HG03039 (cell line): Measurements from ENCODE around the gene GRID2IP.

ENCODE experiments used
- ATAC-seq: cut with Tn5 transposase; IDR thresholded peaks from one replicate; pipeline ENCODE4 v1.9.1; 2021; ENCODE audit warnings: mild to moderate bottlenecking, moderate library complexity; ENCODE audit not compliant: unreplicated experiment

GRID2IP gene

DNA sequence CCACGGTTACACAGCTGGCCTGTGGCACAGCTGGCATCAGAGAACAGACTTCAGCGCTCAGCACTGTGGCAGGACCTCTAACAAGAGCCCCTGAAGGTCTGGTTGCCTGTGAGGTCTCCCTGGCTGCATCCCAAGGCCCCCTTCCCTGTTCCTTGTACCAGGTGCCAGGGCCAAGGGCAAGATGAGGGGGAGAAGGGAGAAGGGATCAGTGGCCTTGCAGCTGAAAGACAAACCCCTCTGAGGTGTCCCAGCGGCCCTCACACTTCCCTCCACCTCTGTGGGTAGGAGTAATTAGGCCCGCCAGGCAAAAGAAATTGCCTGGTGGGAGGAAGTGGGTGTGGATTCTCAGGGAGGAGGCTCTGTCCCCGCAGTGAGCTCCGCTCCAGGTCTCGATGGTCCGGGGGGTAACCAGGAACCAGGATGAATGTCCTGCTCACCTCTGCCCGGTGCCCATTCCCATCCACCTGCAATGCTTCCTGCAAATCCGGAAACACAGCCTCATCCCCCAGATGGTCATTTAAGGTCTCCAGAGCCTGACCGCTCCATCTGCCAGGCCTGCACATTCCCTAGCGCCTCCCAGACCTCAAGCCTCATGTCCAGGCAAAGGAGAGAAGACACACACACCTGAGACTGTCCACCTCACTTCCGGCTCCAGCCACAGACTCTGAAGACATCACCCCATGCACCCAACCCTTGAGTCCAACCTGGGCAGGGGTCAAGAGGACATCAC, 22.7 kb downstream of the GRID2IP start:
- no peak for ATAC-seq

DNA sequence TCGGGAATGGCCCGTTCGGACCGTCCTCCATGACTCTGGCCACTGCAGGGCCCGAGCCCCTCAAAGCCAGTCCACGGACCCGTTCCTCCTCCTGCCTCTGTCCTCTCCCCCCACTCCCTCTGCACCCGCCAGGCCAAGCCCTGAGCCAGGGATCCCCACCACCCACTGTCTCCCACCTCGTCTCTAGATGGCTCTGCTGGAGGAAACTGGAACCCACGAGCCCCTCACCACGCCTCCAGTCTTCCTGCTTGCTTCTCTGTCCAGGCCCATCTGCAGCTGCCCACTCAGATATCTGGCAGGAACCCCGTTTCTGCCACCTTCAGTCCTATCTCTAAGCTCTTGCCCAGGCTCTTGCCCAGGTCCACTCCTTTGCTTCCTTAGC, 24.3 kb downstream of the GRID2IP start:
- no peak for ATAC-seq

DNA sequence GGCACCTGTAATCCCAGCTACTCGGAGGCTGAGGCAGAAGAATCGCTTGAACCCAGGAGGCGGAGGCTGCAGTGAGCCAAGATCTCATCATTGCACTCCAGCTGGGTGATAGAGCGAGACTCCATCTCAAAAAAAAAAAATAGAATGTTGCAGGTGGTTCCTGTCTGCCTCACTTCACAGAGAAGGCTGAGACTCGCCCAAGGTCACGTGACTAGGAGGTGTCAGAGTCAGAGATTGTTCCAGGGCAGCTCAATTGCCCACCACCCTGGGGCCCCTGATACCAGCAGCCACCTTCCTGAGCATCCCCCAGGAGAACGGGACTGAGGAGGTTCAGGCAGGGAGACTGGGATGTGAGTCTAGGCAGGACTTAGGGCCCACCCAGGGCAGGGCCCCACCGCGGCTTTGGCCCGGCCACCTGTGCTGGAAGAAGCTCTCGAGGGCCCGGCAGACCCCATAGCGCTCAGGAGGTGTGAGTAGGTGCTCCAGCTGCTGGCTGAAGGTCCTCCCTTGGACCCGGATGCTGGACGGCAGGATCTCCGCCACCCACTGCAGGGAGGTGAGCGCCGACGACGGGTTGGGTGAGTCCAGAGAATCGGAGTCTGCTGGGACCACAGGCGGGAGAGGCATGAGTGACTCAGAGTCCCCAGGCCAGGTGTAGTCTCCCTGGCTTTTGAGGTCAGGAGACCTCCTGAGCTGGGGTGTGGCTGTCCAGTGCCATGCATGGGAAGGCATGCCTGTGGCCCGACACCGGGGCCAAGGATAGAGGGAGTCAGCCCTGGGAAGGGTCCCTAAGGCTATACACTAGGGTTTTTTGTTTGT, 30.9 kb downstream of the GRID2IP start:
- ATAC-seq = no peak

DNA sequence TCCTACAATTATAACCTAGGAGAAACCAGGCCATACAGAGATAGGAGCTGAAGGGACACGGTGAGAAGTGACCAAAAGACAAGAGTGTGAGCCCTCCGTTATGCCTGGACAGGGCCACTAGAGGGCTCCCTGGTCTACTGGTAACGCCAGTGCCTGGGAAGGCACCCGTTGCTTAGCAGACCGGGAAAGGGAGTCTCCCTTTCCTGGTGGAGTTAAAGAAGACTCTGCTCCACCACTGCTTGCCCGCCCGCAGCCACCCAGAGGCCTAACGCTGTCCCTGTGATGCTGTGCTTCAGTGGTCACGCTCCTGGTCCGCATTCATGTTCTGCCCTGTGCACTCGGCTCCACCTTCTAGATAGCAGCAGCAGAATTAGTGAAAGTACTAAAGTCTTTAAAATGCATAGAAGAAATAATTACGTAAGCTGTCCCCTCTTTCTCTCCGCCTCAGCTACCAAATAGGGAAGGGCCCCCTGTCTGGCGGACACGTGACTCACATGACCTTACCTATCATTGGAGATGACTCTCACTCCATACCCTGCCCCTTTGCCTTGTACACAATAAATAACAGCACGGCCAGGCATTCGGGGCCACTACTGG, 34.8 kb downstream of the GRID2IP start:
- ATAC-seq = no peak

DNA sequence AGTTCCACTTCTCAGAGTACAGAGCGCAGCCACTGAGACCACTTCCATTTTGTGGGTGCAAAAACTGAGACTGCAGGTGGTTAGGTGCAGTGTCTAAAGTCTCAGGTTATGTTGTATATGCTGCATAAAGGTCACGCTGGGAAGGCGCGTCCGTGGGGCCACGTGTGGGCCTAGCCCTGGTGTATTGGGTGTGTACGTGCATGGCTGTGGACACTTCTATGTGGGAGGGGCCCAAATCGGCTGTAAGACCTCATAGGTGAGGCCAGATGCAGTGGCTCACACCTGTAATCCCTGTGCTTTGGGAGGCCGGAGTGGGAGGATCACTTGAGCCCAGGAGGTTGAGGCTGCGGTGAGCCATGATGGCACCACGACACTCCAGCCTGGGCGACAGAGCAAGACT, 37.7 kb downstream of the GRID2IP start:
- ATAC-seq = no peak

DNA sequence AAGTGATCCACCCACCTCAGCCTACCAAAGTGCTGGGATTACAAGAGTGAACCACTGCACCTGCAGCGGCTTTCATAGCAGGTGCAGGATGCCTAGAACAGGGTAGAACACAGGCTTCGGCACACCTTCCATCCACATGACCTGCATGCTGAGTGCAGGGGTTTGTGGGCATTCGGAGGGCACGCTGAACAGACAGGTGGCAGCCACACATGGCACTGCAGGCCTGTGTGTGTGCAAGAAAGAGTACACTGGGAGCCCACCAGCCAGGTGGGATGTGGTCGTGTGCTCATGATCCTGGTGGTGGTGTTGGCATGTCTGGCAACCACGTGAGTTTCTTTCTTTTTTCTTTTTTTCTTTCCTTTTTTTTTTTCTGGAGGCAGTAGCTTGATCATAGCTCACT, 38.4 kb downstream of the GRID2IP start:
- ATAC-seq = no peak

DNA sequence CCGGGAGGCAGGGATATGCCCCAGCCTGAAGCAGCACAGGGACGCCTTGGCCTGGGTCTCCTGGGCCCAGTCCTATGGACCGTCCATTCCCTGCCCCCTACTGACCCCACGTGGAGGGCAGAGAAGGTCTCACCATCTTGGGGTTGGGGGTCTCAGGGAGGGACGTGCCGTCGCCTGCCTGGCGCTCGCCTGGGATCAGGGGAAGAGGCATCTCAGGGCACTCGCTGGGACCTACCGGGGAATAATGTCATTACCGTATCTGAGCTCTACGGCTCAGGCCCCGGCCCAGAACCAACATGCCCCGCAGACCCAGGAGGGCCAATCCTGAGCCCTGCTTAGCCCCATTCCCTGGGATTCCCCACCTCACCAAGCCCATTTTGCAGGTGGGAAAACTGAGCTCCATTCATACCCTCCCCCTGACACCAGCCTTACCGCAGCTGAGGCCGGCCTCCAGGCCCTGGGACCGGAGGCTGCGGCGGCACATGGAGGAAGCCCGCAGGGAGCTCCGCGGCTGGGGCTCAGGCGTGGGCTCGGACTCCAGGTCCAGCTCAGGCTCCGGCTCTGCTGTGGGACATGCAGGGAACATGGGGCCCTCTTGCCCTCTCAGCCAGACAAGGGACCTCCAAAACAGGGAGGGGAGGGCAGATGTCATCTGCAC, 40.7 kb downstream of the GRID2IP start:
- no peak for ATAC-seq

DNA sequence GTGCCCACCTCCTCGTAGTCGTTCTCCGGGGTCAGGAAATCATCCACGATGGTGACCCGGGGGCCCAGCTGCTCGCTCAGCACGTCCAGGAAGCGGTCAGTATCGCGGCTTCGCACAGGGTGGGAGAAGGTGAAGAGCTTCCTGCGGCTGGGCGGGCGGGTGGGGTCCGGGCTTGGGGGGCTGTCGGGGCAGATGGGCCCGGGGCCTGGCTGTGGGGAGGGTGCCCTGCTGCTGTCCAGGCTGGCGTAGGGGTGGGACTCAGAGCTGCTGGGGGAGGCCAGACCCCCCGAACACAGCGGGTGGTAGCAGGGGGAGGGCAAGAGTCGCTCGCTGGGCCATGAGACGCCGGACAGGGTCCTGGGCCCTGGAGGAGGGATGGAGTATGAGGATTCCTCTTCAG, 42.3 kb downstream of the GRID2IP start:
- ATAC-seq = no peak

DNA sequence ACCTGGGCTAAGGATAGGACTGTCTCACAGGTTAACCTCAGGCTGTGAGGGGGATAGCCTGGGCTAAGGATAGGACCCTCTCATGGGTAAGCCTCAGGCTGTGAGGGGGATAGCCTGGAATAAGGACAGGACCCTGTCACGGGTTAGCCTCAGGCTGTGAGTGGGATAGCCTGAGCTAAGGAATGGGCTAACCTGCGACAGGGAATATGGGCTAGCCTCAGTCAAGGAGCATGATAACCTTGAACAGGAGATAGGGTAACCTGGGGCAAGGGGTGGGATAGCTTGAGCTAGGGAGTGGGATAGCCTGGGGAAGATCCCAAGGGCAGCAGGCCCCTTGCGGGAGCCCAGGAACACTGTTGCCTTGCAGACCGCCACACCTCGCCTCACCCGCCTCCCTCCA, 42.7 kb downstream of the GRID2IP start:
- no peak for ATAC-seq

DNA sequence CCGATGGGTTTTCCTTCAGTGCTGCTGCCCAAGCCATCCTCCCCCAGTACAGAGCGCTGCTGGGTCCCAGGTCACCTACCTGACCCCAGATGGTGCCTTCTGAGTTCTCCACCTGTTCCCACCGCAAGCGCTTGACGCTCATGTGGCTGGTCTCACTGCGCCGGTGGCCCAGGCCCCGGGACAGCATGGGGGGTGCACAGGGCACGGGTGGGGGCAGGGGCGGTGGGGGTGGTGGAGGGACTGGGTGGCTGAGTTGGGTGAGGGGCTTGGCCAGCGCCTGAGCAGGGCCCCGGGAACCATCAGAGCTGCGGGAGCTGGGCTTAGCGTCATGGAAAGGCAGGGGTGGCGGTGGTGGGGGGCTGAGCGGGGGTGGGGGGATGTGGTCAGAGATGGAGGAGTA, 43.4 kb downstream of the GRID2IP start:
- ATAC-seq = no peak

DNA sequence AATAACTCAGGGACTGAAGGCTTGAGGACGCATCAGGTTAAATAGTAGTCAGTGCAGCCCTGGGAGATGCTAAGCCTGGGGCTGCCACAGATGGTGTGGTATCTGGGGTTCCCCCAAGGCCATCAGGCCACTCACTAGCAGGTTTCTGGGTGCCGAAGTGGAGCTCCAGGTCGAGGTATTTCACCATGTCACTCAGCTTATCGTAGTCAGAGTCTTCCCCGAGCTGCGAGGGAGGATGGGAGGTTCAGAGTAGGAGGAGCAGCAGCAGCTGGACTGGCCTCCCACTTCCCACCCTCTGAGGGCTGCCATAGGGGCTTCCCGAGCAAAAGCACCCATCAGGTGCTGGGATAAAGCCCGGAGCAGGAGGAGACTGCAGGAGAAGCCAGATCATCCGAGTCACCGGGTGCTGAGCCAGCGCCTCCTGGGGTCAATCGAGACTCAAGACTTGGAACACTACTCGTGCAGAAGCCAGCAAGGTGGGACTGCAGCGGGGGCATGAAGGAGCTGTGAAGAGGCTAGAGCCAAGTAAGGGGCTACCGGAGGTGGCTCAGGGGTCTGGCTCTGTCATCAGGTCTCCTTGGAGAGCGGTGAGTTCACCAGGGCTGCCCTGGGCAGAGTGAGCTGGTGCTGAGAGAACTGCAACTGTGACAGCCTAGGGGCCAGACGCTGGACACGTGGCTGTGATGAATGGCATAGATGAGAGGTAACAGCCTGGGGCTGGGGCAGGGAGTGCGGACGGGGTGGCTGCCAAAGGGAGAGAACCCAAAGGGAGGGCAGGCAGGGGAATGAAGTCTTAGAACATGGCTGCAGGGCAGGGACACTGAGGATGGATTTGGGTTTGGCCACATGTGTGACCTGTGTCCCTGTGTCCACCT, 45.3 kb downstream of the GRID2IP start:
- ATAC-seq = no peak

DNA sequence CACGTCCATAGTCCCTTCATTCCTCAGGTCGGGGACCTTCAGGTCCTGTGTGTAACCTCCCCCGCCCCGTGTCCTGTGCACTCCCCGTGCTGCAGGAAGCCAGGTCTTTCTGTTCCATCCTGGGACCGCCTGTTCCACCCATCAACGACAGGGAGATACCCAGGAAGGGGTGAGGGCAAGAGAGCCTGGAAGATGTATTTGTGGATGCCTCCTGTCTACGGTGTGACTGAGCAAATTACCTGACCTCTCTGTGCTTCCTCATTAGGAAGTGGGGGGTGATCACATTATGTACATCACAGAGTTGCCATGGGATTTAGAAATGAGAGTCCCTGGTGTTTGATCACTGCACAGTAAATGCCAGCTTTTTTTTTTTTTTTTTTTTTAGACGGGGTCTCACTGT, 46.3 kb downstream of the GRID2IP start:
- no peak for ATAC-seq

DNA sequence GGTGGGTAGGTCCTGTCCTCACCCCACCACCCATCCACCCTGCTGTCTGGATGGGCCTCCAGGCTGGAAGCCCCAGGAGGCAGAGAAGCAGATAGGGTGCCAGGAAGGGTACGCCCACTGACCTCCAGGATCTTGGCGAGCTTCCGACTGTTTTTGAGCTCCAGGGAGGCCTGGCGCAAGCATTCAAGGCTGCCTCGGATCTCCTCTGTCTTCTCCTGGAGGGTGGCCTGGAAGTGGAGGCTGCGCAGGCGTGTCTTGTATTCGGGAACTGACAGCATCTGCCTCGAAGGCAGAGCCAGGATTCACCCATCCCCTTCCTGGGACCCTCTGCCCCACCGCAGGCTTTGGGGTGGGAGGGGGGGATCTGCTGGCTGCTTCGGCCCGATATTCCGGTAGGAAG, 48.4 kb downstream of the GRID2IP start:
- no peak for ATAC-seq

DNA sequence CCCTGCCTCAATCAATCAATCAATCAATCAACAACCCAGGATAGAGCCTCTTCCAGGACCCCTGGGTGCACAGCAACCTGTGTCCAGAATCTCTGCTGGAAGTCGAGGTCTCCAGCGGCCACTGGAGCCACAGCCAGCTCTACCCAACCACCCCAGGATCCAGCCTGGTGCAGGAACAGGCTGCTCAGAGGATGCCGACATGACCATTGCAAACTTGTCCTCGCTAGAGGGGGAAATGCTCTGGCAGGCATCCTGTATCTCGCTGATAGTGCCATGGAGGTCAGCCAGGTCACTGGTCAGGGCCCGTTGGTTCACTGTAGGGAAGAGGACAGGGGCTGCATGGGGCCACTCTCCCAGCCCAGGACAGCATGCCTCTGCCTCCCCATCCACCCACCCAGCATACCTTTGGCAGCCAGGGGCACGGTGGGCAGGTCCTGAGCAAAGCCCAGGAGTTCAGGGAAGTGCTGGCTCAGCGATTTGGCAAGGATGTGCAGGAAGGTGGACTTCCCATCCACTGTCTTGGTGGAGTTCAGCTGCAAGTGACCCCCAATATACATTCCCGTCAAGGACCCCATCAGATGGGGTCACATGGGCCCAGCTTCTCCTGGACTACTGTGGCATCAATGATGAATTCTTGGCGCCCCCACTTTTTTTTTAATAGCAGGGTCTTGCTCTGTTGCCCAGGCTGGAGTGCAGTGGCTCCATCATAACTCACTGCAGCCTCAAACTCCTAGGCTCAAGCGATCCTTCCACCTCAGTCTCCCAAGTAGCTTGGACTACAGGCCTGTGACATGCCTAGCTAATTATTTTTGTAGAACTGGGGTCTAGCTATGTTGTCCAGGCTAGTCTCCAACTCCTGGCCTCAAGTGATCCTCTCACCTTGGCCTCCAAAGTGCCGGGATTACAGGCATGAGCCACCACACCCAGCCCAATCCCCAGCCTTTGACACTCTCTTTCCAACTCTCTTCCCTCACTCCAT, 49.4 kb downstream of the GRID2IP start:
- no peak for ATAC-seq

DNA sequence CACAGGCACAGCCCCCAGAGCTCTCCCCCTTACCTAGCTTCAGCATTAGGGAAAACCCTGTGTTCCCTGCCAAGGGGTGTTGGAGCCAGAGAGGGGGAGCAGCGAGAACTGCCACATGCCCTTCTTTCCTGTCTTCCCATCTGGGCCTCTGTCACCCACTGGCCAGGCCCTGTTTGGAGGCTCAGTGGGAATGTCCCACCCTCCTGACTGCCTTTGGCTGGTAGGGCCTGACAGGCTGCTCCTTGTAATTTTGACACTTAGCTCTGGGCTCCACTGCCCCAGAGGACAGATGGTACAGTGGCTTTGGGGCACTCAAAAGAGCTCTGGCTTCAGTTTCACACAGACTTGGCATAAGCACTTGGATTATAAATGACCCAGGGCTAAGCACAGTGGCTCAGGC, 50.6 kb downstream of the GRID2IP start:
- no peak for ATAC-seq

DNA sequence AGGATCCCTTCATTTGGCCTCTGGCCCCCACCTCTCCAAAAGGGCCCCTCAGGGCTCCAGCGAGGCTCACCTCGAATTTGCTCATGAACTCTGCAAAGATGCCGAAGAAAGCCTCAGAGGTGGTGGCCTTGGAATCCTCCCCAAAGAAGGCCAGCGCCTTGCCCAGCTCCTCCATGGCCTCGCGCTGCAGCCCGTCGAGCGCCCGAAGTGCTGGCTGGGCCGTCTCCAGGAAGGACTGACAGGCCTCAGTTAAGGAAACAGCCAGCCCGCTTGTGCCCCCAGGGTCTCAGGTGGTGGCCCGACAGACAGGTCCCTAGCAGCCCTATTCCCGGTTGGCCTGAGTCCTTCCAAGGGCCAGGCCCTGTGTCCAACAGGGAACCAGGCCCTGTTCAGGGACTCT, 53.3 kb downstream of the GRID2IP start:
- ATAC-seq = no peak

DNA sequence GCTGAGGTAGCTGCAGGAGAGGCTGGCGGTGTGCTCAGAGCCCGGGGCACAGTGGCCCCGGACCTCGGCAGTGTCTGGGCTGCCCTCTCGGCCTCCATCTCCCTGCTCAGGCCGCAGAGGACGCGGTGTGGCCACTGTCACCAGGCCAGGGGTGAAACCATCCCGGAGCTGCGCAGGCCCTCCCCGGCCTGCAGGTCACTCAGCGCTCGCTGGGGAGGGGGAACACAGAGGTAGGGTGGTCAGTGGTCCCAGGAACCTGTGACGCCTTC, 53.7 kb downstream of the GRID2IP start:
- no peak for ATAC-seq

DNA sequence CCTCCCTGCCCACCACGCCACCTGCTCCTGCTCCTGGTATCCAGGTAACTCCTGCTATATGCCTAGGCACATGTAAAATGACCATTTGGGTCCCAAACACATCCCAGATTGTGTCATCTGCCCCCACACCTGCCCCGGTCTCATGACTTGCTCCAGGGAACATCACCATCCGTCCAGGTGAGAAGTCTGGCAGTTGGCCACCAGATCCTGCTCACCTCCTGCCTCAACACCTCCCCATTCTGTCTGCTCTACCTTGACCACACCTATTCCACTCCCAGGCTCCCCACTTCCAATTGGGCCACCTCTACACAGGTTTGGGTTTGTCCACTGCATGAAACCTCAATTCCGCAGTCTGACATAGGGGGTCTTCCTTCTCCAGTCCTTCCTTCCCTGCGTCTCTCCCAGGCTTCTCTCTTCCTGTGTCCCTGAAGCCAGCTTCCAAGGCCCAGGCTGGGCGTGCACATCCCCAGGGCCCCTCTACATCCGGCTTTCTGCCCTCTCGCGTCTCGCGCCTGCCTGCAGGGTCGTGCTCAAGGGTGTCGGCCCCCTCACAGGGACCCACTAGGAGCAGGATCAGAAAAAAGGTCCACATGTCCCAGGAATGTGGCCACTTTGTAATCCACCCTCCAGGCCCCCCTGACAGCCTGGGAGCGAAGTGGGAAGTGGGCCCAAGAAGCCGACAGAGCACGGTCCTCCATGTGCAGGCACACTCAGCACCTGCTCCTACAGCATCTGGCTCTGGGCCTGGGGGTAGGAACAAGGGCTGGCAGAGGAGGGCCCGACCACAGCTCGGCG, 54.2 kb downstream of the GRID2IP start:
- ATAC-seq = no peak
